SIG-M5 (cell line): Measurements from ENCODE around the gene WNT3A.

Experiments used
- DNase-seq: peaks from one replicate; lab custom pipeline; 2025; lab: John Stamatoyannopoulos, UW

The WNT3A gene

GRCh38 chr1:228031276-228031995 lies 24.6 kb downstream of the WNT3A start:
- DNase-seq, result no peak

GRCh38 chr1:228032041-228032440 lies 25.2 kb downstream of the WNT3A start:
- DNase-seq, result no peak

GRCh38 chr1:228033376-228033775 lies 26.6 kb downstream of the WNT3A start:
- DNase-seq, result no peak

- DNase-seq, result no peak
Observed at GRCh38 chr1:228034954-228035837, 28.4 kb downstream of the WNT3A start.

- no peak for DNase-seq
Observed at GRCh38 chr1:228035844-228036243, 29.0 kb downstream of the WNT3A start.

GRCh38 chr1:228036701-228037231 lies 30.0 kb downstream of the WNT3A start:
- no peak for DNase-seq

- DNase-seq, result no peak
Observed at GRCh38 chr1:228037401-228038386, 30.9 kb downstream of the WNT3A start.

GRCh38 chr1:228038387-228039005 lies 31.7 kb downstream of the WNT3A start:
- no peak for DNase-seq

- no peak for DNase-seq
Observed at GRCh38 chr1:228039006-228039903, 32.5 kb downstream of the WNT3A start.

GRCh38 chr1:228039986-228040385 lies 33.2 kb downstream of the WNT3A start:
- DNase-seq, result no peak

GRCh38 chr1:228041316-228041715 lies 34.5 kb downstream of the WNT3A start:
- no peak for DNase-seq

GRCh38 chr1:228042508-228042907 lies 35.7 kb downstream of the WNT3A start:
- DNase-seq, result no peak

GRCh38 chr1:228043281-228043848 lies 36.6 kb downstream of the WNT3A start:
- no peak for DNase-seq

- no peak for DNase-seq
Observed at GRCh38 chr1:228044961-228045360, 38.2 kb downstream of the WNT3A start.

- DNase-seq, result no peak
Observed at GRCh38 chr1:228045405-228045804, 38.6 kb downstream of the WNT3A start.

GRCh38 chr1:228045871-228046270 lies 39.1 kb downstream of the WNT3A start:
- no peak for DNase-seq

- no peak for DNase-seq
Observed at GRCh38 chr1:228046421-228047182, 39.8 kb downstream of the WNT3A start.

GRCh38 chr1:228047183-228047466 lies 40.3 kb downstream of the WNT3A start:
- DNase-seq, result no peak

GRCh38 chr1:228048120-228048519 lies 41.3 kb downstream of the WNT3A start:
- DNase-seq, result no peak
